GM19397 (cell line): ENCODE data around the gene NFKB1.
A peak's percentile ranks its signal among the peaks of the same experiment; 100 is the strongest.
"Not testable (repeated sequence)": the region's sequence is repeated elsewhere in the genome, so short reads cannot be mapped to it uniquely, and the experiment has no call there.

ENCODE experiments used
- ATAC-seq: cut with Tn5 transposase; IDR thresholded peaks from one replicate; pipeline ENCODE4 v1.9.1; 2021; ENCODE audit warnings: mild to moderate bottlenecking, moderate library complexity; ENCODE audit not compliant: unreplicated experiment

Gene NFKB1, protein sequence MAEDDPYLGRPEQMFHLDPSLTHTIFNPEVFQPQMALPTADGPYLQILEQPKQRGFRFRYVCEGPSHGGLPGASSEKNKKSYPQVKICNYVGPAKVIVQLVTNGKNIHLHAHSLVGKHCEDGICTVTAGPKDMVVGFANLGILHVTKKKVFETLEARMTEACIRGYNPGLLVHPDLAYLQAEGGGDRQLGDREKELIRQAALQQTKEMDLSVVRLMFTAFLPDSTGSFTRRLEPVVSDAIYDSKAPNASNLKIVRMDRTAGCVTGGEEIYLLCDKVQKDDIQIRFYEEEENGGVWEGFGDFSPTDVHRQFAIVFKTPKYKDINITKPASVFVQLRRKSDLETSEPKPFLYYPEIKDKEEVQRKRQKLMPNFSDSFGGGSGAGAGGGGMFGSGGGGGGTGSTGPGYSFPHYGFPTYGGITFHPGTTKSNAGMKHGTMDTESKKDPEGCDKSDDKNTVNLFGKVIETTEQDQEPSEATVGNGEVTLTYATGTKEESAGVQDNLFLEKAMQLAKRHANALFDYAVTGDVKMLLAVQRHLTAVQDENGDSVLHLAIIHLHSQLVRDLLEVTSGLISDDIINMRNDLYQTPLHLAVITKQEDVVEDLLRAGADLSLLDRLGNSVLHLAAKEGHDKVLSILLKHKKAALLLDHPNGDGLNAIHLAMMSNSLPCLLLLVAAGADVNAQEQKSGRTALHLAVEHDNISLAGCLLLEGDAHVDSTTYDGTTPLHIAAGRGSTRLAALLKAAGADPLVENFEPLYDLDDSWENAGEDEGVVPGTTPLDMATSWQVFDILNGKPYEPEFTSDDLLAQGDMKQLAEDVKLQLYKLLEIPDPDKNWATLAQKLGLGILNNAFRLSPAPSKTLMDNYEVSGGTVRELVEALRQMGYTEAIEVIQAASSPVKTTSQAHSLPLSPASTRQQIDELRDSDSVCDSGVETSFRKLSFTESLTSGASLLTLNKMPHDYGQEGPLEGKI

DNA sequence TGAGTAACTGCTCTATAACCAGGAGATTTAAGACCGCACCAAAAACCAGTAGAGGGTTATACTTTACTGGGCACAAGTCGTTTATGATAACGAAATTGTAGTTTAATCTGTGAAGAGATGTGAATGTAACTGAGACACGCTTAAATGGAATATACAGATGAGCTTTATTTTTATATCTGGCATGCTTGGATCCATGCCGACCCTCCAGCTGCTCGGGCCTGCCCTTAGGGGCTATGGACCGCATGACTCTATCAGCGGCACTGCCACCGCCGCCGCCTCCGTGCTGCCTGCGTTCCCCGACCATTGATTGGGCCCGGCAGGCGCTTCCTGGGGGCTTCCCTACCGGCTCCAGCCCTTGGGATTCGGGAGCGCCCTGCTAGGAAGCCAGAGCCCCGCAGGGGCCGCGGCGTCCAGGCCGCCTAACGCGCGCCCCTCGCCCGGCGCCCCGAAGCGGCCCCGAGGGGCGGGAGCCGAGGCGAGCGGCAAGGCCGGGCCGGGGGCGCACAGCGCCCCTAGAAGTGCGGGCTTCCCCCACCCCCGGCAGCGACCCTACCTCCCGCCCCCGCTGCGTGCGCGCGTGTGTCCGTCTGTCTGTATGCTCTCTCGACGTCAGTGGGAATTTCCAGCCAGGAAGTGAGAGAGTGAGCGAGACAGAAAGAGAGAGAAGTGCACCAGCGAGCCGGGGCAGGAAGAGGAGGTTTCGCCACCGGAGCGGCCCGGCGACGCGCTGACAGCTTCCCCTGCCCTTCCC lies at the start of gene NFKB1:
Gene NFKB1 (plus strand): TSS at position 664 of the 751 bp plus-strand sequence. CDS start 24,160 bp downstream, outside the sequence.
- peak; percentile 62 for ATAC-seq

DNA sequence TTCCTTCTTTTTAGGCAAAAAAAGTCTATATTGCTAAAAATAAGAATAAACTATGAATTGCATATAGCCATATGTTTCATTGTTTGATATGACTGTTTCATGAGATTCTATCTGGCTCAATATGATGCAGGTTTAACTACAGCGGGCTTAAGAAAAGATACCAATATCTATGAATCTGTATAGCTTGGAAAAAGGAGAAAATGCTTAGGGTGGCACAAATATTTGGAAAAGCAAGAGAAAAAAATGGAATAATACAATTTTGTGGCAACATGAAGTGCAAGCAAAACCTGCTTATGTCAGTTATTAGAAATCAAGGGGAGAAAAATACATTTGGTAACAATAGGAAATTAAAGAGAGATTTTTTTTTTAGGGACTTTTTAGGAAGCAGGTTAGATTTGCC lies 48.3 kb upstream of the NFKB1 start:
- no peak for ATAC-seq

DNA sequence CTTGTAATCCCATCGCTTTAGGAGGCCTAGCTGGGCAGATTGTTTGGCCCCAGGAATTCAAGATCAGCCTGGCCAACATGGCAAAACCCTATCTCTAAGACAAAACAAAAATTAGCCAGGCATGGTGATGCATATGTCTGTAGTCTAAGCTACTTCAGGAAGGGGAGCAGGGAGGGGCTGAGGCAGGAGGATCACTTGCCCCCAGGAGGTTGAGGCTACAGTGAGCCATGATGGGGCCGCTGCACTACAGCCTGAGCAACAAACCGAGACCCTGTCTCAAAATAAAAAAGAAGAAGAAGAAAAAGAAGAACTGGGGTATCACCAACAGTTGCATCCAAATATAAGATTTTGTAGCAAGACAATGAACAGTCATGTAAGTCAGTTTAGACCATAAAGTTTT lies 47.3 kb upstream of the NFKB1 start:
- ATAC-seq = no peak

- ATAC-seq = no peak
Observed at GRCh38 chr4:102454268-102454667, 46.9 kb upstream of the NFKB1 start.

DNA sequence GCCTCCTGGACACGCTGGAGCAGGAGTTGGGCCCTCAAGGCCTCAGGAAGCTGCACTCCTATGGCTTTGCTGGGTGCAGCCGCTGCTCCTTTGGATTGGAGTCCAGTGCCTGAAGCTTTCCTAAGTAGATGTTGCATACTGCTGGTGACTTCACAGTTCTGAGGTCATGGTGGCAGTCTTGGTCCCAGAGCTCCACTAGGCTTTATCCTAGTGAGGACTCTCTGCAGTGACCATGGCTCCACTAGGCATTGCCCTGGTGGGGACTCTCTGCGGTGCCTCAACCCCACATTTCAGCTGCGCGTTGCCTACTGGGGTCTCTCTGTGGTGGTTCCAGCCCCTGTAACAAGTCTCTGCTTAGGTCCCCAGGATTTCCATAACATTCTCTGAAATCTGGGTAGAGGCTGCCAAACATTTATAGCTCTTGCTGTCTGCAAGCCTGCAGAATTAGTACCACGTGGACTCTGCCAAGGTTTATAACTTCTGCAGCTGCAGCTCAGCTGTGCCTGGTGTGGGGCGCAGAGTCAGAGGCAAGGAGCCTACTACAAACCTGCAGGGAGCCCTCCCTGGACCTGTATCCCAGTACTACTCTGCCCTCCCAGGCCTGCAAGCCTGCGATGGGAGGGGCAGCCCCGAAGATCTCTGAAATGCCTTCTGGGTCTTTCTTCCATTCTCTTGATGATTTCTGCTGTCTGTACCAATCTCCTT lies 46.0 kb upstream of the NFKB1 start:
- ATAC-seq = no peak

GRCh38 chr4:102455750-102456149 lies 45.4 kb upstream of the NFKB1 start:
- ATAC-seq = no peak

DNA sequence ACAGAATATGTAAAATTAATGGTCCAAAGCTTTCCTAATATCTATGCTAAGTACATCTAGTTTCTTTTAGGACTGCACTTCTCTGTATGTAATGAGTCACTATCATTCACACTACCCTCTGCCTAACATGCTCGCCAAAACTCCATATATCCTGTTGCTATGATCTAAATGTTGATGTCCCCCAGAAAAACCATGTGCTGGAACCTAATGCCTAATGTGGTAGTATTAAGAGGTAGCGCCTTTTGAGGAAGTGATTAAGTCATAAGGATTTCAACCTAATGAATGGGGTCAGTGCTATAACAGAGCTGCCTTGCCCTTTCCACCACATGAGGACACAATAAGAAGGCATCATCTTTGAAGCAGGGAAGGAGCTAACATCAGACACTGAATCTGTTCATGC lies 34.9 kb upstream of the NFKB1 start:
- ATAC-seq = no peak

GRCh38 chr4:102469806-102470205 lies 31.4 kb upstream of the NFKB1 start:
- ATAC-seq = no peak

GRCh38 chr4:102472441-102473013 lies 28.6 kb upstream of the NFKB1 start:
- no peak for ATAC-seq

DNA sequence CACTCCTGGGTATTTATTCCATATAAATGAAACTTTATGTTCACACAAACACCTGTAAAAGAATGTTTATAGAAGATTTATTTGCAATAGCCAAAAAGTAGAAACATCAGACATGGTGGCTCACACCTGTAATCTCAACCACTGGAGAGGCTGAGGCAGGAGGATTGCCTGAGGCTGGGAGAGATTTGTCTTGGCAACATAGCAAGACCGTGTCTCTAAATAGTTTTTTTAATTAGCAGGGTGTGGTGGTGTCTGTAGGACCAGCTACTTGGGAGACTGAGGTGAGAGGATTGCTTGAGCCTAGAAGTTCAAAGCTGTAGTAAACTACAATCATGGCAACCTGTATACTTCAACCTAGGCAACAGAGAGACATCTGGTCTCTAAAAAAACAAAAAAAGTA lies 27.7 kb upstream of the NFKB1 start:
- no peak for ATAC-seq

- no peak for ATAC-seq
Observed at GRCh38 chr4:102474736-102475504, 26.2 kb upstream of the NFKB1 start.

DNA sequence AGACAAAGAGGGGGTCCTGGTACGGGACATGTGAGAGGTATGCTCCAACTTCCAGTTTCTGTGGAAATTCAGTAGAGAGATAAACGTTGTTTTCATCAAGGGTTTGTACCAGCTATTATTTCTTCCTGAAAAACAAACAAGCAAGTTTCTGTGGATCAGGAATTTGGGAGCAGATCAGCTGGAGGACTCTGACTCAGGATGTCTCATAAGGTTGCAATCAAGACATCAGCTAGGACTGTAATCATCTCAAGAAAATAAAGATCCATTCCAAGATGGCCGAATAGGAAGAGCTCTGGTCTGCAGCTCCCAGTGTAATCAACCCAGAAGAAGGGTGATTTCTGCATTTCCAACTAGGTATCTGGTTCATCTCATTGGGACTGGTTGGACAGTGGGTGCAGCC lies 23.5 kb upstream of the NFKB1 start:
- ATAC-seq = no peak

DNA sequence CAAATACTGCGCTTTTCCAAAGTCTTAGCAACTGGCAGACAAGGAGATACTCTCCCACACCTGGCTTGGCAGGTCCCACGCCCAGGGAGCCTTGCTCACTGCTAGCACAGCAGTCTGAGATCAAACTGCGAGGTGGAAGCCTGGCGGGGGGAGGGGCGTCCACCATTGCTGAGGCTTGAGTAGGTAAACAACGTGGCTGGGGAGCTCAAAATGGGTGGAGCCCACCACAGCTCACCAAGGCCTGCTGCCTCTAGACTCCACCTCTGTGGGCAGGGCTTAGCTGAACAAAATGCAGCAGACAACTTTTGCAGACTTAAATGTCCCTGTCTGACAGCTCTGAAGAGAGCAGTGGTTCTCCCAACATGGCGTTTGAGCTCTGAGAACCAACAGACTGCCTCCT lies 23.0 kb upstream of the NFKB1 start:
- ATAC-seq = no peak

- not testable (repeated sequence) for ATAC-seq
Observed at GRCh38 chr4:102479832-102480231, 21.3 kb upstream of the NFKB1 start.

DNA sequence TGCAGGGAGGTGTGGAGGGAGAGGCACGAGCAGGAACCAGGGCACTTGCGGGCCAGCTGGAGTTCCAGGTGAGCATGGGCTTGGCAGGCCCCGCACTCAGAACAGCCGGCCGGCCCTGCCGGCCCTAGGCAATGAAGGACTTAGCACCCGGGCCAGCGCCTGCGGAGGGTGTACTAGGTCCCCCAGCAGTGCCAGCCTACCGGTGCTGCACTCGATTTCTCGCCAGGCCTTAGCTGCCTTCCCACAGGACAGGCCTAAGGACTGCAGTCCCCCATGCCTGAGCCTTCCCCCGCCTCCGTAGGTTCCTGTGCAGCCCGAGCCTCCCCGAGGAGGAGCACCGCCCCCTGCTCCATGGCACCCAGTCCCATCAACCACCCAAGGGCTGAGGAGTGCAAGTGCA lies 18.0 kb upstream of the NFKB1 start:
- no peak for ATAC-seq

DNA sequence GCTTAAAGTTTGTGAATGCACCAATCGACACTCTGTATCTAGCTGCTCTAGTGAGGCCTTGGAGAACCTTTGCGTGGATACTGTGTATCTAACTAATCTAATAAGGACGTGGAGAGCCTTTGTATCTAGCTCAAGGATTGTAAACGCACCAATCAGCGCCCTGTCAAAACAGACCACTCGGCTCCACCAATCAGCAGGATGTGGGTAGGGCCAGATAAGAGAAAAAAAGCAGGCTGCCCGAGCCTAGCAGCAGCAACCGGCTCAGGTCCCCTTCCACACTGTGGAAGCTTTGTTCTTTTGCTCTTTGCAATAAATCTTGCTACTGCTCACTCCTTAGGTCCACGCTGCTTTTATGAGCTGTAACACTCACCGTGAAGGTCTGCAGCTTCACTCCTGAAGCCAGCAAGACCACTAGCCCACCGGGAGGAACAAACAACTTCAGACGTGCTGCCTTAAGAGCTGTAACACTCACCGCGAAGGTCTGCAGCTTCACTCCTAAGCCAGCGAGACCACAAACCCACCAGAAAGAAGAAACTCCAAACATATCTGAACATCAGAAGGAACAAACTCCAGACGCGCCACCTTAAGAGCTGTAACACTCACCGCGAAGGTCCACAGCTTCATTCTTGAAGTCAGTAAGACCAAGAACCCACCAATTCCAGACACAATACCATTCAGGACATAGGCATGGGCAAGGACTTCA lies 17.0 kb upstream of the NFKB1 start:
- not testable (repeated sequence) for ATAC-seq

GRCh38 chr4:102492531-102493241 lies 8.5 kb upstream of the NFKB1 start:
- no peak for ATAC-seq

GRCh38 chr4:102493257-102493656 lies 7.9 kb upstream of the NFKB1 start:
- ATAC-seq = no peak
